ENCODE data around the gene ISLR. TPM values are rescaled to one million over a fixed set of nuclear protein-coding genes. Genes with fewer than 3 reads are reported as not detected.
"Not testable (repeated sequence)": the region's sequence is repeated elsewhere in the genome, so short reads cannot be mapped to it uniquely, and the experiment has no call there.

Gene ISLR
- total RNA-seq, 1 experiment from 2014 or later: 0.12 TPM

- ATAC-seq (no peak), DNase-seq (ENCODE audit: low read depth, low spot score) (no peak)
- CTCF ChIA-PET: no interaction called here
- POLR2A ChIA-PET: no interaction called here
- Histone ChIP-seq H3K79me2 (ENCODE audit: insufficient read depth, low read length) (no peaks in the 10 kb centered on the region), H2AFZ (ENCODE audit: low read depth, low read length, poor library complexity, severe bottlenecking) (no peak overlapping the region), H3K9ac (ENCODE audit: low read length) (no peak overlapping the region), H4K20me1 (ENCODE audit: insufficient read depth) (no peaks in the 10 kb centered on the region), H3K9me3 (ENCODE audit: control insufficient read depth in 1 of 2, insufficient read depth in 1 of 2, low read depth in 1 of 2, low read length in 2 of 2) (no peaks in the 10 kb centered on the region), H3K9me2 (ENCODE audit: insufficient read depth) (no peaks in the 10 kb centered on the region), H3K4me2 (ENCODE audit: low read length) (no peak overlapping the region), H3K27me3 (ENCODE audit: insufficient read depth, low read length) (no peaks in the 10 kb centered on the region; the same call in 1 of the 2 replicates), H3K4me3 (replicated peaks in 1 of 2; ENCODE audit: low read depth in 1 of 2, low read length in 2 of 2) (no peak overlapping the region), H3K27ac (ENCODE audit: low read depth, low read length) (no peak overlapping the region), H3K4me1 (ENCODE audit: control insufficient read depth in 1 of 2, insufficient read depth in 2 of 2, low read length in 2 of 2) (no peaks in the 10 kb centered on the region), H3K36me3 (ENCODE audit: control insufficient read depth in 1 of 2, insufficient read depth in 2 of 2, low read length in 2 of 2) (no peaks in the 10 kb centered on the region)
- RAD21 ChIA-PET (ENCODE audit: low non-redundant PET in 1 of 2, low total read pairs in 2 of 2, uncharacterized antibody in 2 of 2, unreplicated experiment in 2 of 2): no interaction called here
- intact Hi-C loops (cut with micrococcal nuclease): no loop called here
- no TSS peak for BruUV-seq (replicated peaks)
- no peak for TF ChIP-seq CEBPB (IDR thresholded peaks at IDR 0.05; ENCODE audit: low read depth)
Observed at GRCh38 chr15:74159773-74160172, 13.7 kb upstream of the ISLR start.

GRCh38 chr15:74160390-74160789 lies 13.1 kb upstream of the ISLR start:
- H3K9me3 ChIP-seq (ENCODE audit: control insufficient read depth in 1 of 2, insufficient read depth in 1 of 2, low read depth in 1 of 2, low read length in 2 of 2); DNase-seq (ENCODE audit: low read depth, low spot score); RAD21 ChIA-PET (ENCODE audit: low non-redundant PET in 1 of 2, low total read pairs in 2 of 2, uncharacterized antibody in 2 of 2, unreplicated experiment in 2 of 2); intact Hi-C loops (cut with micrococcal nuclease); H3K4me2 ChIP-seq (ENCODE audit: low read length); H4K20me1 ChIP-seq (ENCODE audit: insufficient read depth); H3K9ac ChIP-seq (ENCODE audit: low read length); H3K27ac ChIP-seq (ENCODE audit: low read depth, low read length); ATAC-seq; H3K9me2 ChIP-seq (ENCODE audit: insufficient read depth); H3K79me2 ChIP-seq (ENCODE audit: insufficient read depth, low read length); H3K4me3 ChIP-seq (replicated peaks in 1 of 2; ENCODE audit: low read depth in 1 of 2, low read length in 2 of 2); BruUV-seq (replicated peaks); H2AFZ ChIP-seq (ENCODE audit: low read depth, low read length, poor library complexity, severe bottlenecking); H3K27me3 ChIP-seq (ENCODE audit: insufficient read depth, low read length); CTCF ChIA-PET; POLR2A ChIA-PET; H3K36me3 ChIP-seq (ENCODE audit: control insufficient read depth in 1 of 2, insufficient read depth in 2 of 2, low read length in 2 of 2); H3K4me1 ChIP-seq (ENCODE audit: control insufficient read depth in 1 of 2, insufficient read depth in 2 of 2, low read length in 2 of 2): not testable (repeated sequence)

GRCh38 chr15:74162195-74162536 lies 11.3 kb upstream of the ISLR start:
- H3K27ac ChIP-seq (ENCODE audit: low read depth, low read length); H3K4me2 ChIP-seq (ENCODE audit: low read length); H3K4me1 ChIP-seq (ENCODE audit: control insufficient read depth in 1 of 2, insufficient read depth in 2 of 2, low read length in 2 of 2); H3K36me3 ChIP-seq (ENCODE audit: control insufficient read depth in 1 of 2, insufficient read depth in 2 of 2, low read length in 2 of 2); H3K9me3 ChIP-seq (ENCODE audit: control insufficient read depth in 1 of 2, insufficient read depth in 1 of 2, low read depth in 1 of 2, low read length in 2 of 2); ATAC-seq; H3K79me2 ChIP-seq (ENCODE audit: insufficient read depth, low read length); POLR2A ChIA-PET; H2AFZ ChIP-seq (ENCODE audit: low read depth, low read length, poor library complexity, severe bottlenecking); H3K9me2 ChIP-seq (ENCODE audit: insufficient read depth); BruUV-seq (replicated peaks); intact Hi-C loops (cut with micrococcal nuclease); H3K9ac ChIP-seq (ENCODE audit: low read length); RAD21 ChIA-PET (ENCODE audit: low non-redundant PET in 1 of 2, low total read pairs in 2 of 2, uncharacterized antibody in 2 of 2, unreplicated experiment in 2 of 2); DNase-seq (ENCODE audit: low read depth, low spot score); H3K4me3 ChIP-seq (replicated peaks in 1 of 2; ENCODE audit: low read depth in 1 of 2, low read length in 2 of 2); H4K20me1 ChIP-seq (ENCODE audit: insufficient read depth); H3K27me3 ChIP-seq (ENCODE audit: insufficient read depth, low read length): not testable (repeated sequence)
- CTCF ChIA-PET: interaction anchor here (1.1 to 1.2 kb wide), 2 partner anchors 18 to 150 kb away, joined by 3 read pairs; no protein-coding TSS in a partner anchor

All from HCT116 (cell line).